H1 (cell line): Measurements from ENCODE around the gene ARHGEF25. TPM values are rescaled to one million over a fixed set of nuclear protein-coding genes. Genes with fewer than 3 reads are reported as not detected.
A peak's percentile ranks its signal among the peaks of the same experiment; 100 is the strongest.

Source experiments
- CTCF ChIA-PET: fragments of 300-600 bp; sonication (Branson Sonifier 250); formaldehyde crosslinking; loops from one replicate; lab custom pipeline; 2021; ENCODE audit not compliant: partially characterized antibody; lab: Charles Lee
- POLR2A ChIA-PET: fragments of 300-600 bp; sonication (Branson Sonifier 250); formaldehyde crosslinking; loops from one replicate; lab custom pipeline; 2021; ENCODE audit warnings: inconsistent platforms; ENCODE audit not compliant: partially characterized antibody; lab: Charles Lee
- DNase-seq, 2 experiments: peaks; one replicate each; pipeline versions ENCODE4 v3.0.0 to v3.0.0-alpha.2; 2010 to 2022; ENCODE audit warnings: low spot score in 2 of 2, low read depth in 1 of 2, mixed read lengths in 1 of 2
- FAIRE-seq: peaks from 2 replicates; lab custom pipeline; 2011; peaks lifted over from hg19 to GRCh38; lab: Jason Lieb, UNC
- H2AFZ ChIP-seq: 2 replicates; pipeline ENCODE4 v1.8.1; 2012; ENCODE audit warnings: low read length, inconsistent platforms
- H2AK5ac ChIP-seq: 2 replicates; pipeline ENCODE4 v1.6.1; 2013; ENCODE audit warnings: low read depth, low read length
- H2BK120ac ChIP-seq: replicated peaks from 2 replicates; pipeline ENCODE3; 2013; ENCODE audit warnings: low read depth, low read length, inconsistent platforms
- H2BK12ac ChIP-seq: 2 replicates; pipeline ENCODE4 v1.6.1; 2013; ENCODE audit warnings: low read depth, low read length
- H2BK15ac ChIP-seq: 2 replicates; pipeline ENCODE4 v1.6.1; 2013; ENCODE audit warnings: low read length
- H2BK20ac ChIP-seq: 2 replicates; pipeline ENCODE4 v1.6.1; 2013; ENCODE audit warnings: low read length
- H2BK5ac ChIP-seq: 2 replicates; pipeline ENCODE4 v1.6.1; 2013; ENCODE audit warnings: low read depth, low read length
- H3K14ac ChIP-seq: 2 replicates; pipeline ENCODE4 v1.6.1; 2013; ENCODE audit warnings: inconsistent platforms; ENCODE audit not compliant: insufficient read length
- H3K18ac ChIP-seq: 2 replicates; pipeline ENCODE4 v1.6.1; 2013; ENCODE audit warnings: low read length; ENCODE audit errors: extremely low read depth
- H3K23ac ChIP-seq: 2 replicates; pipeline ENCODE4 v1.6.1; 2013; ENCODE audit warnings: inconsistent platforms; ENCODE audit not compliant: insufficient read length
- H3K23me2 ChIP-seq: 2 replicates; pipeline ENCODE4 v1.6.1; 2013; ENCODE audit warnings: low read depth, low read length
- H3K27ac ChIP-seq: 2 replicates; pipeline ENCODE4 v1.6.1; 2011; ENCODE audit warnings: low read depth, low read length, inconsistent platforms
- H3K27me3 ChIP-seq, 4 experiments: replicated peaks in 1 of 4; 1 replicate in 1 of 4; 2 replicates in 3 of 4; pipeline versions ENCODE4 v1.6.1 to v1.8.1; 2011 to 2013; ENCODE audit warnings: low read length in 3 of 4, mild to moderate bottlenecking in 3 of 4, inconsistent platforms in 2 of 4, mixed read lengths in 2 of 4, moderate library complexity in 1 of 4; ENCODE audit not compliant: control insufficient read depth in 3 of 4, insufficient read depth in 3 of 4; ENCODE audit errors: extremely low read depth in 1 of 4
- H3K36me3 ChIP-seq, 4 experiments: 2 replicates each; pipeline versions ENCODE4 v1.6.1 to v1.8.1; 2011 to 2013; ENCODE audit warnings: mild to moderate bottlenecking in 4 of 4, low read length in 3 of 4, moderate library complexity in 2 of 4, control low read depth in 1 of 4, inconsistent platforms in 1 of 4; ENCODE audit not compliant: insufficient read depth in 4 of 4, control insufficient read depth in 2 of 4
- H3K4ac ChIP-seq: replicated peaks from 2 replicates; pipeline ENCODE3; 2013; ENCODE audit warnings: low read length, low read depth, mixed read lengths, inconsistent platforms; ENCODE audit not compliant: insufficient read length
- H3K4me1 ChIP-seq, 4 experiments: replicated peaks in 1 of 4; 1 replicate in 1 of 4; 2 replicates in 3 of 4; pipeline versions ENCODE4 v1.6.1 to v1.8.1; 2011 to 2013; ENCODE audit warnings: low read length in 3 of 4, inconsistent platforms in 2 of 4, mixed read lengths in 1 of 4; ENCODE audit not compliant: insufficient read depth in 4 of 4, control insufficient read depth in 3 of 4
- H3K4me2 ChIP-seq, 2 experiments: 2 replicates each; pipeline versions ENCODE4 v1.6.1 to v1.8.1; 2011 to 2013; ENCODE audit warnings: low read depth in 2 of 2, low read length in 2 of 2, control low read depth in 1 of 2, inconsistent platforms in 1 of 2, mild to moderate bottlenecking in 1 of 2; ENCODE audit not compliant: insufficient read depth in 1 of 2
- H3K4me3 ChIP-seq, 4 experiments: fragments of 200-600, 300-600 bp in 1 of 4; sonication (generic), shearing (Covaris generic), sonication (Bioruptor Twin) in 1 of 4; 2 replicates each; pipeline versions ENCODE4 v1.5.1 to v1.8.1; 2011 to 2016; ENCODE audit warnings: low read length in 4 of 4, low read depth in 3 of 4, control low read depth in 2 of 4, inconsistent platforms in 2 of 4, mild to moderate bottlenecking in 2 of 4, mixed read lengths in 1 of 4, moderate library complexity in 1 of 4; ENCODE audit not compliant: insufficient read depth in 2 of 4; ENCODE audit errors: extremely low read depth in 1 of 4
- H3K56ac ChIP-seq: replicated peaks from 2 replicates; pipeline ENCODE3; 2013; ENCODE audit warnings: low read depth, mild to moderate bottlenecking, mixed read lengths, low read length, inconsistent platforms; ENCODE audit not compliant: insufficient read length
- H3K79me1 ChIP-seq: 2 replicates; pipeline ENCODE4 v1.6.1; 2013; ENCODE audit warnings: low read depth, low read length, control low read depth
- H3K79me2 ChIP-seq, 2 experiments: 2 replicates each; pipeline versions ENCODE4 v1.6.1 to v1.8.1; 2012 to 2013; ENCODE audit warnings: low read length in 2 of 2, mild to moderate bottlenecking in 2 of 2, inconsistent platforms in 1 of 2; ENCODE audit not compliant: insufficient read depth in 2 of 2, control insufficient read depth in 1 of 2
- H3K9ac ChIP-seq, 4 experiments: replicated peaks in 1 of 4; 1 replicate in 1 of 4; 2 replicates in 3 of 4; pipeline versions ENCODE4 v1.6.1 to v1.8.1; 2011 to 2013; ENCODE audit warnings: low read depth in 3 of 4, low read length in 3 of 4, control low read depth in 2 of 4, mild to moderate bottlenecking in 2 of 4, moderate library complexity in 2 of 4, inconsistent platforms in 1 of 4; ENCODE audit errors: extremely low read depth in 1 of 4
- H3K9me3 ChIP-seq, 2 experiments: 2 replicates each; pipeline versions ENCODE4 v1.6.1 to v1.8.1; 2012 to 2013; ENCODE audit warnings: mild to moderate bottlenecking in 2 of 2, moderate library complexity in 2 of 2, control low read depth in 1 of 2, inconsistent platforms in 1 of 2, low read depth in 1 of 2, low read length in 1 of 2, mixed read lengths in 1 of 2; ENCODE audit not compliant: insufficient read depth in 2 of 2
- H4K20me1 ChIP-seq, 2 experiments: replicated peaks in 1 of 2; 2 replicates each; pipeline versions ENCODE3 to v1.8.1; 2011 to 2013; ENCODE audit warnings: inconsistent platforms in 2 of 2, low read length in 2 of 2, mild to moderate bottlenecking in 1 of 2; ENCODE audit not compliant: insufficient read depth in 2 of 2, control insufficient read depth in 1 of 2
- H4K5ac ChIP-seq: 2 replicates; pipeline ENCODE4 v1.6.1; 2013; ENCODE audit warnings: low read length, low read depth, mixed read lengths, inconsistent platforms; ENCODE audit not compliant: insufficient read length
- H4K8ac ChIP-seq: 2 replicates; pipeline ENCODE4 v1.8.0; 2013; ENCODE audit warnings: mild to moderate bottlenecking, moderate library complexity, low read length, inconsistent platforms; ENCODE audit not compliant: insufficient read depth; ENCODE audit errors: extremely low read depth
- H4K91ac ChIP-seq: replicated peaks from 2 replicates; pipeline ENCODE3; 2013; ENCODE audit warnings: low read length, mixed read lengths, inconsistent platforms; ENCODE audit not compliant: insufficient read length
- ASH2L ChIP-seq: fragments of 200-600, 300-600 bp; sonication (generic); IDR thresholded peaks from one replicate; pipeline ENCODE4 v1.7.1; 2017; ENCODE audit warnings: low read length
- CEBPB ChIP-seq: IDR thresholded peaks from 2 replicates; pipeline ENCODE4 v1.6.1; 2012; ENCODE audit warnings: low read depth, low read length
- CREB1 ChIP-seq: IDR thresholded peaks from 2 replicates; pipeline ENCODE4 v1.6.1; 2012; ENCODE audit warnings: inconsistent platforms
- EP300 ChIP-seq, 2 experiments: IDR thresholded peaks; 1 replicate in 1 of 2; 2 replicates in 1 of 2; pipeline ENCODE4 v1.6.1; 2011 to 2012; ENCODE audit warnings: low read depth in 2 of 2, low read length in 2 of 2, mild to moderate bottlenecking in 2 of 2, borderline replicate concordance in 1 of 2, inconsistent platforms in 1 of 2, moderate library complexity in 1 of 2
- NANOG ChIP-seq: IDR thresholded peaks from 2 replicates; pipeline ENCODE4 v1.6.1; 2011; ENCODE audit warnings: low read length, low read depth, mild to moderate bottlenecking, inconsistent platforms; ENCODE audit not compliant: insufficient read depth, poor library complexity, severe bottlenecking
- SP1 ChIP-seq: IDR thresholded peaks from 2 replicates; pipeline ENCODE4 v1.6.1; 2011; ENCODE audit warnings: low read depth, low read length
- WGBS, 2 experiments: shearing (Covaris generic) in 1 of 2; methylation state at CpG; one replicate each; pipeline versions ENCODE4 v1.1.6 to v1.1.7; 2013 to 2015; ENCODE audit warnings: low lambda C conversion rate in 2 of 2, mixed read lengths in 2 of 2, inconsistent platforms in 1 of 2, low coverage in 1 of 2, missing lambda C conversion rate in 1 of 2; ENCODE audit not compliant: insufficient replicate concordance in 2 of 2, insufficient coverage in 1 of 2, insufficient read length in 1 of 2; ENCODE audit errors: extremely low coverage in 1 of 2, missing lambda C conversion rate in 1 of 2; 5-methylcytosine and 5-hydroxymethylcytosine counted together
- polyA plus RNA-seq, 7 experiments: library from polyadenylated mRNA; depleted of rRNA in 3 of 7; stranded (reverse) in 5 of 7; unstranded in 2 of 7; fragments of >200 nt in 5 of 7; fragments of 200-250 nt in 2 of 7; gene quantifications; 1 replicate in 5 of 7; 2 replicates in 1 of 7; 4 replicates in 1 of 7; pipeline versions ENCODE4 v1.2.1 to v1.2.3, GENCODE V29; 2011 to 2013; ENCODE audit warnings: missing spikeins in 2 of 7, mixed read lengths in 2 of 7
- total RNA-seq: library from RNA; stranded (reverse); fragmentation: NEBNext Ultra II Directional; extraction: Animal tissue kit (Norgen Biotek cat#: 25700); gene quantifications from 2 replicates; pipeline ENCODE4 v1.2.1, GENCODE V29; 2021
- TF ChIP-seq, protein P1 (sequence below): IDR thresholded peaks from 2 replicates; pipeline ENCODE4 v1.6.1; 2011; ENCODE audit warnings: low read length, improper control_type of control experiment

ARHGEF25 gene
- total and polyA plus RNA-seq, 2 of the 8 experiments (the other 6 are each of a cell fraction or from before 2014, with no cell fraction given), result 5.9 to 8.8 TPM

DNA sequence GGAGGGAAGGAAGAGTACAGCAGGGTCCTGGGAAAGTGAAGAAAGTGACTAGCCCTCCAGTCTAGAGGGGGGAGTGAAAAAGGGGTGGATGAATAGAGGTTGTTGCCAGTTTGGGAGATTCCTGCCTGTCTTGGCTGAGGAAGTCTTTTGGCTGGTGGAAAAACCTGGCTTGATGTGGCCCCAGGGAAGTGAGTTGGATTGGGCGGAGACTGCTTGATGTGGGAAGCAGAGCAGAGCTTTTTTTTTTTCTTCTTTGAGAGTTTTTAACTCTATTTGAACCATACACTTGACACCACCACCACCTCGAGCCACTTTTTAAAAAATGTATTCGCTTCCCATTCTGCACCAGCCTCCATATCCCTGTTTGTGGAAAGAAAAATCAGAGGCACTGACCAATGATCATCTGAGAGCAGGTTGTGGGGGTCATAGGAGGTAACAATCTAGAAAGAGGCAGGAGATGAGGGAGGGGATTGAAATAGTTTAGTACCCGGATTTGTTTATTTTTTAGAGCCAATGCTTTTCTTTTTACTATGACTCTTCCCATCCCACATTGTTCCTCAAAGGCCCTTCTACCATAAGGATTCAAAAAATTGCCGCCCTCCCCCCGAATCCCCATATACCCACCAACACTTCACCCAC lies 7.3 kb upstream of the ARHGEF25 start:
- DNase-seq, result peak in 1 of 2 experiments; percentile 52
- Histone ChIP-seq H2BK20ac (no peak overlapping the region), H3K79me1 (no peaks in the 10 kb centered on the region; the same call in 1 of the 2 replicates), H3K4me2 (peak overlapping the region; percentile 76 to 83), H3K9ac (peak overlapping the region in 3 of 4 experiments; percentile 81 to 85 (median 81); a peak in 6 of 7 replicates), H2BK120ac (no peak overlapping the region), H3K56ac (peak overlapping the region; percentile 83), H3K79me2 (peaks cover 0 to 10% of the 10 kb centered on the region in 2 experiments; a peak in 1 of 4 replicates), H3K4me3 (peak overlapping the region; percentile 53 to 84 (median 78)), H2BK12ac (peak overlapping the region; percentile 63; the same call in 1 of the 2 replicates), H4K8ac (peak overlapping the region; percentile 85), H3K23ac (no peak overlapping the region), H2AK5ac (no peak overlapping the region), H3K27me3 (no peaks in the 10 kb centered on the region), H2AFZ (peak overlapping the region; percentile 30; the same call in 1 of the 2 replicates), H3K23me2 (peaks cover 11% of the 10 kb centered on the region), H2BK15ac (no peak overlapping the region), H3K4me1 (peaks cover 3 to 6% (median 6%) of the 10 kb centered on the region in 4 experiments), H4K91ac (peak overlapping the region; percentile 96), H3K27ac (peak overlapping the region; percentile 93), H3K9me3 (no peaks in the 10 kb centered on the region), H3K18ac (peak overlapping the region; percentile 71), H3K36me3 (peaks cover 5 to 23% (median 15%) of the 10 kb centered on the region in 4 experiments; a peak in 6 of 8 replicates), H4K5ac (peak overlapping the region; percentile 88), H3K14ac (no peak overlapping the region), H3K4ac (no peak overlapping the region), H4K20me1 (peaks cover 0 to 2% of the 10 kb centered on the region in 2 experiments), H2BK5ac (peak overlapping the region; percentile 95; the same call in 1 of the 2 replicates)
- POLR2A ChIA-PET, result interaction anchor here (0.6 to 7.7 kb wide), 14 partner anchors 9 to 337 kb away, joined by 3 to 60 read pairs (median 4); partner anchors contain the start of gene PIP4K2C
- 38% methylated on average over 6 of the region's 6 CpGs; no CpG with 5 or more reads in 1 of the 2 experiments for WGBS, 2 experiments
- FAIRE-seq, result peak; percentile 74
- CTCF ChIA-PET, result interaction anchor here (0.6 to 6.3 kb wide), 8 partner anchors 13 to 174 kb away, joined by 3 to 40 read pairs (median 3); partner anchors contain the start of gene PIP4K2C
- TF ChIP-seq, protein P1, sequence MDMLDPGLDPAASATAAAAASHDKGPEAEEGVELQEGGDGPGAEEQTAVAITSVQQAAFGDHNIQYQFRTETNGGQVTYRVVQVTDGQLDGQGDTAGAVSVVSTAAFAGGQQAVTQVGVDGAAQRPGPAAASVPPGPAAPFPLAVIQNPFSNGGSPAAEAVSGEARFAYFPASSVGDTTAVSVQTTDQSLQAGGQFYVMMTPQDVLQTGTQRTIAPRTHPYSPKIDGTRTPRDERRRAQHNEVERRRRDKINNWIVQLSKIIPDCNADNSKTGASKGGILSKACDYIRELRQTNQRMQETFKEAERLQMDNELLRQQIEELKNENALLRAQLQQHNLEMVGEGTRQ, result no peak
- TF ChIP-seq EP300 (IDR thresholded peaks at IDR 0.05; ENCODE audit: borderline replicate concordance in 1 of 2, low read depth in 2 of 2, low read length in 2 of 2), result no peak
- TF ChIP-seq SP1, result peak; percentile 91
- no peak for TF ChIP-seq CREB1
- peak; percentile 80 for TF ChIP-seq NANOG
- no peak for TF ChIP-seq CEBPB
- peak; percentile 16 for TF ChIP-seq ASH2L
